ENCODE results near the gene MRGPRF.

DNA sequence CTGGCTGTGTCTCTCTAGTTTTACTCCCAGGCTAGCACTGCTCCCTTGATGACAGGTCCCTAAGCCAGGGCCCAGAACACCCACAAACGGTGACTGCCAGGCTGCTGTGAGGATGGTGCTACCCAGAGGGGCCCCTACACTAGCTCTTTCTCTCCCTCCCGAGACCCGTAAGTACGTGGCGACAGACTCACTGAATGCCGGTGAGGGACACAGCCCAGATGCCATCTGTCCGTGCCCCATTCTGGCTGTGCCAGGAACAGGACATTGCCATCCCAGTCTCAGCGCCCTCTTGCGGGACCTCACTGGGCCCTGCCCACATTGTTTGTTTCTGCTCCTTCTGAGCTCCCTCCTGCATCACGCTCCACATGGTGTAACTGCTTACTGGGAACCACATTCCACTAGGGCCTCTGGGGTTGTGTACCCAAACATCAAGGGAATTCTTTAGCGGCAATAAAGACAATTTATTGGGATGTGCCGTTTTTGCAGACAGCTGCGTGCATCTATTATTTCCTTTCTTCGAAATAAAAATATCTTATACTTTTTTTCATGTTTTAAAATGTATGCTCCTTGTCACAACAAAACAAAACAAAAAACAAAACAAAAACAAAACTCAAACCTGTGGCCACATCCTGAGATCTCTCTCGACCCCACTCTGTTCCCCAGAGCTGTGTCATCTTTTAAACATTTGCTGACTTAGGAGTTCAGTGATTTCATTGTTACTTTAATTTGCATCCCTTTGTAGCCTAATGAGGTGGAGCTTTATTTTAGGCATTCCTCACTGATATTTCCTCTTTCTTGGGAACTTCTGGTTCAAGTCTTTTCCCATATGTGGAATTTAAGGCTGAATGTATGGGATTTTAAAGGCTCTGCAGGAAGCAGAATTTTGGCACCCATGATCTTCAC, 31.3 kb upstream of the MRGPRF start:
- TF ChIP-seq, protein P1, sequence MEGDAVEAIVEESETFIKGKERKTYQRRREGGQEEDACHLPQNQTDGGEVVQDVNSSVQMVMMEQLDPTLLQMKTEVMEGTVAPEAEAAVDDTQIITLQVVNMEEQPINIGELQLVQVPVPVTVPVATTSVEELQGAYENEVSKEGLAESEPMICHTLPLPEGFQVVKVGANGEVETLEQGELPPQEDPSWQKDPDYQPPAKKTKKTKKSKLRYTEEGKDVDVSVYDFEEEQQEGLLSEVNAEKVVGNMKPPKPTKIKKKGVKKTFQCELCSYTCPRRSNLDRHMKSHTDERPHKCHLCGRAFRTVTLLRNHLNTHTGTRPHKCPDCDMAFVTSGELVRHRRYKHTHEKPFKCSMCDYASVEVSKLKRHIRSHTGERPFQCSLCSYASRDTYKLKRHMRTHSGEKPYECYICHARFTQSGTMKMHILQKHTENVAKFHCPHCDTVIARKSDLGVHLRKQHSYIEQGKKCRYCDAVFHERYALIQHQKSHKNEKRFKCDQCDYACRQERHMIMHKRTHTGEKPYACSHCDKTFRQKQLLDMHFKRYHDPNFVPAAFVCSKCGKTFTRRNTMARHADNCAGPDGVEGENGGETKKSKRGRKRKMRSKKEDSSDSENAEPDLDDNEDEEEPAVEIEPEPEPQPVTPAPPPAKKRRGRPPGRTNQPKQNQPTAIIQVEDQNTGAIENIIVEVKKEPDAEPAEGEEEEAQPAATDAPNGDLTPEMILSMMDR (IDR thresholded peaks at IDR 0.05) = peak; percentile 47 to 59 (median 53)
- TF ChIP-seq POLR2A (IDR thresholded peaks at IDR 0.05) (no peak), EP300 (IDR thresholded peaks at IDR 0.05; ENCODE audit: low read depth) (no peak), POLR2AphosphoS5 (IDR thresholded peaks at IDR 0.05) (peak; percentile 30 to 54 (median 34))
